Stimulated activated naive CD4-positive, alpha-beta T cell treated with Interleukin-2 at 50 U/mL for 16 hours (primary cell): ENCODE results near the gene OR51E1.

Experiments used
- DNase-seq: peaks from one replicate; lab custom pipeline; 2025; lab: John Stamatoyannopoulos, UW

The OR51E1 gene

DNA sequence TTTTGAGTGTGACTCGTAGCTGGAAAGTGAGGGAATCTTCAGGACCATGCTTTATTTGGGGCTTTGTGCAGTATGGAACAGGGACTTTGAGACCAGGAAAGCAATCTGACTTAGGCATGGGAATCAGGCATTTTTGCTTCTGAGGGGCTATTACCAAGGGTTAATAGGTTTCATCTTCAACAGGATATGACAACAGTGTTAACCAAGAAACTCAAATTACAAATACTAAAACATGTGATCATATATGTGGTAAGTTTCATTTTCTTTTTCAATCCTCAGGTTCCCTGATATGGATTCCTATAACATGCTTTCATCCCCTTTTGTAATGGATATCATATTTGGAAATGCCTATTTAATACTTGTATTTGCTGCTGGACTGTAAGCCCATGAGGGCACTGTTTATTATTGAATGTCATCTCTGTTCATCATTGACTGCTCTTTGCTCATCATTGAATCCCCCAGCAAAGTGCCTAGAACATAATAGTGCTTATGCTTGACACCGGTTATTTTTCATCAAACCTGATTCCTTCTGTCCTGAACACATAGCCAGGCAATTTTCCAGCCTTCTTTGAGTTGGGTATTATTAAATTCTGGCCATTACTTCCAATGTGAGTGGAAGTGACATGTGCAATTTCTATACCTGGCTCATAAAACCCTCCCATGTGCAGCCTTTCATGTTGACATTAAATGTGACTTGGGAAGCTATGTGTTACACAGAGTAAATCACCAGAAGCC lies 11.0 kb downstream of the OR51E1 start:
- DNase-seq = no peak

DNA sequence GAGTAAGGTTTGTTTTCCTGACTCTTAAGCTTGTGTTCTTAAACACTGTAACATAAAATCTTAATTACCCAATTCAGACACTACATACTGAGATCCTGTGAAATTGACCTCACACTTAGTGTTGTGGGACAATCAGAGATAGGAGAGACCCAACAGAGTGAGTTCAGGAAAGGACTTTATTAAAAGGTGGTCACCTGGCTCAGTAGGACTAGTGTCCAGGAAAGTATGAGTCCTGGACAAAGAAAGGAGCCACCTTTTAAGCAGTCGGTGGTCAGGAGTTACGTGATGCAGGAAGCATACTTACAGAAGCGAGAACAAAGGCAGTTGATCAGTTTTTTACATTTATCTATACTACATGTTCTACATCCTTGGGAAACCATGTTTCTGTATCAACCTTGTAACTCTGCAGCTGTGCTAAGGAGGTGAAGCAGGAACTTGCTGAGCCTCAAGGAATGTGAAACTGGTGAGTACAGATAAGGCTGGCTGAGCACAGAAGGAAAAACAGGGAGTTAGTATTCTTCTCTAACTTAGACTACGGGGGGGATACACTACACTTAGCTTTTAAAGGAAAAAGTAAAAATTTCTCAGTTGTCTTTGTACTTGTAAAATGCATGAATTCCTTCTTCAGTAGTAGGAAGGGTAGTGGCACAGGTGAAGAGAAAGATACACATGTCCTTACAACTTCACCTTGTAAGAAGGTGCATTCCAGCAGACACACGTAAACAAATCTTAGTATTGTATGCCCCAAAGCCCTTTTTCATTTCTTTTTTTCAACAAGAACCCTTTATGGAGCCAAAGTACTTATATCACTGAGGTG lies 15.1 kb downstream of the OR51E1 start:
- DNase-seq = no peak

DNA sequence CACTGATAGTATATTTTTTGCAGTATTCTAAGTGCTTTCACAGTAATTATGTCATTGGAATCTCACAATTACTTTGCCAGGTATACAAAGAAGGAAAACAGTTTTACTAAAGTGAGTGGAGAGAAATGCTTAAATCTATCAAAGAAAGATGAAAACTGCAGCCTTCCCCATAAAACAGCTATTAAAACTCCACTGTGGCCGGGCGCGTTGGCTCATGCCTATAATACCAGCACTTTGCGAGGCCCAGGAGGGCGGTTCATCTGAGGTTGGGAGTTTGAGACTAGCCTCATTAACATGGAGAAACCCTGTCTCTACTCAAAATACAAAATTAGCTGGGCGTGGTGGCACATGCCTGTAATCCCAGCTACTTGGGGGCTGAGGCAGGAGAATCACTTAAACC lies 19.1 kb downstream of the OR51E1 start:
- no peak for DNase-seq

DNA sequence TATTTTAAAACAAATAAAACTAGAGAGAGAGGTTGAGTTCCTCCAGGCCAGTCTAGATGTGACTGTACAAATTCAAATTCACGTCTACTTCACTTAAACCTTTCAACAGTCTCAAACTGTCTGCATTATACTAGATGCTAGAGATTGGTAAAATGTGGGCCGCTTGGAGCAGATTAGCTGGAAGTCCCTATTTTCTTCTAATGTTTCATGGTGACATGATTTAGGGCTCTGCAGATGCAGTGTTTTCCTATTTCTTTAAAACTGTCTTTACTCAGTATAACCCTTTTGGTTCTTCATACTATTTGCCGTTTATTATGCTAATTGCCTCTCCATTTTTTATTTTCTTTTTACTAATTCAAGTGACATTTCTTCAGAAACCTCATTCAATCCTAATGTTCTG lies 20.4 kb downstream of the OR51E1 start:
- no peak for DNase-seq

DNA sequence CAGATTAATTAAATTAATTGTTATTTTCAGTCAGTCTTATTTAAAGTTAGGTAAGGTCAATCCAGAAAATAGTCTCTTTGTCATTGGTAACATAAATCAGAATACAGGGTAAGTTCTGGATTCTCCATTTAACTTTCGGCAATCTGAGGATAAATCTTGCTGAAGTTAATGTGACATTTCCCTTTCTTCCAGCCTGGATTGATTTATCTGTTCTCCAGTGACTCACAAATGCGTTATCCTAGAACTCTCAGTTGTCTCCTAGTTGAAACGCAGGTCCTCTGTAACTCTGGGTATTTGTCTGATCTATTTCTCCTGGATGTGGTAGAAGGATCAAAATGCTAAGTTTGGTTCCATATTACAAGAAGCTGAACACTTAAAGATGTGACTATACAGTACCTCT lies 21.0 kb downstream of the OR51E1 start:
- DNase-seq = no peak

DNA sequence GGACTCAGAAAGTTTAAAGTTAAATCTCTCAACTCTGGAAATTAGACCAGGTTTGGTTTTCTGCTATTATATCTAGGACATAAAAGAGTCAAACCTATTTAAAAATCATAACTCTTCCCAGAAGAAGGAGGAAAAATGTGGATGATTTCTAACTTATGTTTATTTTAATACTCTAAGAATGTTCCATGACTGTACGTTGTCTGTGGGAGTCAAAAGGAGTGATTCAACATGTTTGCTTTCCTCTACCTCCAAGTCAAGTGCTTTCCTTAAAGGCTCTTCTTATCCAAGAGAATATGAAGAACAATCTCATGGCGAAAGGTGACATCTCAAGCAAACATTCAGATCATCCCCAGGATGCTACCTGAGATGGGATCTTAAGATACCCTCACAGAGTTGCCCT lies 21.6 kb downstream of the OR51E1 start:
- no peak for DNase-seq

DNA sequence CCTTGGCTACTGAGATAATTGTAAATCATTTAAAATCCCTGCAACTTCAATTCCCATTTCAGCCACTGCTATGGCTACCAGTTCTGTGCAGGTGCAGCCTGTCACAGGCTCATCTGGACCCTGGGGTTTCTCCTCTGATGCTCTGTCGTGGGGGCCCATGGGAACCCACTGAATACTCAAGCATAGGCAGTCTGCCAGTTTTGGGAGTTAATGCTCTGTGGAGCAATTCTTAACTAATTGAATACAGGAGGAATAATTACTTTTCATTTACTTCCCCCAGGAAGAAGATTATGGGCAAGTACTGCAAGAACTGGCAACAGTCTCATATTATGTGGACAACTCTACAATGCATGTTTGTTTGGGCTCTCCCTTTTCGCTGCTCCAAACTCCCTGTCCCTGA lies 28.0 kb downstream of the OR51E1 start:
- no peak for DNase-seq

DNA sequence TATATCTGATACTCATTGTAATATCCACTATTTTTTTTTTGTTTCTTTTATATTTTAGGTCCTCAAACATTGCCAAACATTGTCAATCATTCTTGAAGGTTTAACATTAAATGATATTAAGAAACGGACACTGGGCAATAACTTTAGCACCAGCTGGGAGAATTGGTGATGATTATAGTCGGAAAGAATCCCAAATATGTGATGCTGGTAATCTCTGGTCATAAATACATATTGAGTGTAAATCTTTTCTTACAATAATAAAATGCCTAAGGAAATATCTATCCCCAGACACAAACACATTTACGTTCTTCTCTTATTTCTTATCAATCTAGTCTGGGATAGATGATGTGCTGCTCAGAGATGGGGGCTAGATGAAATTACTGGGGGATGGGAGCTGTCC lies 28.7 kb downstream of the OR51E1 start:
- no peak for DNase-seq

DNA sequence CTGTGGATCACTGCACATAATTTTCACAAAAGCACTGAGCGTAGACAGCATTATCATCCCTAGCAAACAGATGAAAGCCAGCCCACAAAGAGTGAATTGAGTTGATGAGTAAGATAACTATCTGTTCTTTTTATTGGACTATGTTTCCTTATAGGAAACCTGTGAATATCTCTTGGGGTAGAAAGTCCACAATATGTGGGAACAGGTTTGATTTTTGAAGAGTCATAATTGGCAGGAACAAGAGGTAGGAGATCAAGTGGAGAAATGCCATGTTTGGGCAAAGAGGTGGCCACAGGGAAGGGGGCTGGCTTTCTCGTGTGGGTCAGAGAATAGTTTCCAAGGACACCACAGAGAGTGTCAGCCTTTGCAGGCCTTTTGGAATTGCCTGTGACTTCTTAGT lies 30.0 kb downstream of the OR51E1 start:
- DNase-seq = no peak

DNA sequence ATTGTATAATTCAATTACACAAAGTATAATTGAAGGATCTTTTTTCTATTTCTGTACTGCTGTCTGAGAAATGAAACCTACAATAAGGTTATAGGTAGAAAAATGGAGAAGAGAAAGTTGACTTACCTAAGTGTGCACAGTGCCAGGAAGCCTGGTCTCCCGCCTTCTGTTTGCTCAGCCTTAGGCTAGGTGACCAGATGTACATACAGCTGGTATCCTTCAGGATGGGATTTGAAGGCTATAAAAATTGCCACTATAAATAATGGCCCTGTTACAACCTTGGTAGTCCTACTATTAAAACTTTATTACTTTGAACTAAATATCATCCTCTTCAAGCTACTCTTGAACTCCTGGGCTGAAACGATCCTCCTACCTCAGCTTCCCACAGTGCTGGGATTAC lies 34.2 kb downstream of the OR51E1 start:
- DNase-seq = no peak

DNA sequence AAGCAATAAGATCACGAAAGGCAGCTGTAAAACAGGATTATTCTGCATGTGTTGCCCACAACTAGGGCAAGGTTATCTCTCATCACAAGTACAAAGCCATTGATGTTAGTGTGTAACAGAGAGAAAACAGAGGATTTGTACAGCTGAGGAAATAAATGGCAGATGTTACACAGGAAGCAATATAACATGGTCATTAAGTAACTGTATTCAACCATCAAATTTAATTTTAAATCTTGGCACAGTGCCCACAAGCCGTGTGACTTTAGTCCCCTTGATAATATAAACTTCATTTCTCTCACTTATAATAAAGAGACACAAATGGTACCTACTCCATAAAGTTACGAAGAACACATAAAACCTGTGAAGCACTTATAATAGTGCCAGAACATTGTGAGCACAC lies 36.6 kb downstream of the OR51E1 start:
- no peak for DNase-seq

DNA sequence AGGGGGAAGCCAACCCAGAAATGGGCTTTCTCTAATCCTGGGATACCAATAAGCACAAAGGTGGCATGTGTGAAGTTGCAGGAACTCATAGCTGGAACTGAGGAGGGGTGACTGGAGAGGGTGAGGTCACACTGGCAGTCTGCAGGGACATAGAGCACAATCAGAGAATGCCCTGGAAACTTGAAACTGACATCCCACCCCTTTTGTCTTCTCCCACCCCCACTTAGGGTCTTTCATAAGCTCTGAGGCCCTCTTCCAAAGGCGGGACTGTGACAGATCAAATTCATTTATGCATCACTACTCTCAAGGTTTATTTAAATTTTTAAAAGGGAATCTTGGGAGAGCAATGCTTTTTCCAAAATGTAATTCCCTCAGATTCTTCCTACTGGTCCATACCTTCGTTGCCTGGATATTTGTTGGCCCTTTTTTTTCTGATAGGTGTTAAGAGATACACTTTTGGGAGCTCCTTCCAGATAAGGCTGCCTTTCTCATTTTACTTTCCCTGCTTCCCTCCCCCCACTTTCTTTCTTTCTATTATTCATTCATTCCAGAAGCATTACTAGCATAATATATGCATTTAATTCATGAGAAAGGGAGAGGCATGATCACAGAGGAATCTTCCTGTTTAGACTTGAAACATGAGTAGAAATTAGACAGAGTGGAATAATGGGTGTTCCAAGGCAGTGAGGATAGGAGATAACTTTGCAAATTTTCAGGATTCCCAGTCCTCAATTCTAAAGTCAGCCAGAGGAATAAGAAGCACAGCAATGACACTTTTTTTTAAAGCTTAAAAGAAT lies 39.0 kb downstream of the OR51E1 start:
- DNase-seq = no peak

DNA sequence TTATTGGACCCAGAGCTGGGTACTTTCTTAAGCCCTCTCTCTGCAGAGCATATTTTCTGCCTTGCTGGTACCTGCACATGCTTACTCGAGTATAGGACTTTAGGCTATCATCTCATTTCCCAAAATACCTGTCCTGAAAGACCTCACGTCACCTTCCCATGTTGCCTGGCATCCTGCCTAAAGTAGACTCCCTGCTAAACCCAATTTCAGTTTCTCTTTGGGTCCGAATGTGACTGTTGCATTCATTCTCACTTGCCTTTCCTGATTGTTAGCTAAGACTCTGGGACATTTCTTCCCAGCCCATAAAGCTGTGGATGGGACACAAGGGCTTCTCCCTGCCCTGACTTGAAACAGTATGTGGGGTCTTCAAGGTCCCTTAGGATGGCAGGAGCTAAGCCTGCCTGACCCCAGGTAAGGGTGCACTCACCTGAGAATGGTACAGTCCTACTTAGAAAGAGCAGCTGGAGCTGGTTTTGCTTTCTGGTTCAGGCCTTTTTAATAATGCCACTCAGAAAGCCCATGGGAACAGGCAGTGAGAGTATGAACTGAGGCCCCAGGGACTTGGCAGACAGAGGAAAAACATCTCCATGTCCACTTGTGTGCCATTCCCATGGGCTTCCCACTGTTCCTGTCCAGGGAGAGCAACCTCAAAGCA lies 41.0 kb downstream of the OR51E1 start:
- DNase-seq = no peak

DNA sequence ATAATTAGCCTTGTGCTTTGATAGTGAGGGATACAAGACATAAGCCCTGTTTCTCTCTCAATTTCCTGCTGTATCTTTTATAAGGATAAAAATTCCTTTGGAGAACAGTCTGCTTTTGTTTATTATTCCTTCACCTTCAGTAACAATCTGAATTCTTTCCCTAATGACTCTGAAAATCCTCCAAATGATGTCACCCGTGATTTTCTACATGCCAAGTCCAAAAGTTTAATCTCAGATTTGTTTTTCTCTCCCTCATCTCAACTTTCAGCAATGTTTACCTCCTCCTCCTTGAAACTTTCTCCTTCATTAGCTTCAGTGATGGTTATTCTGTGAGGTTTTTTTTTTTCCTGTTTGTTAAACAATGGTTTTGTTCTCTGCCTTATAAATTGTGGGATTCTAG lies 51.7 kb downstream of the OR51E1 start:
- no peak for DNase-seq

DNA sequence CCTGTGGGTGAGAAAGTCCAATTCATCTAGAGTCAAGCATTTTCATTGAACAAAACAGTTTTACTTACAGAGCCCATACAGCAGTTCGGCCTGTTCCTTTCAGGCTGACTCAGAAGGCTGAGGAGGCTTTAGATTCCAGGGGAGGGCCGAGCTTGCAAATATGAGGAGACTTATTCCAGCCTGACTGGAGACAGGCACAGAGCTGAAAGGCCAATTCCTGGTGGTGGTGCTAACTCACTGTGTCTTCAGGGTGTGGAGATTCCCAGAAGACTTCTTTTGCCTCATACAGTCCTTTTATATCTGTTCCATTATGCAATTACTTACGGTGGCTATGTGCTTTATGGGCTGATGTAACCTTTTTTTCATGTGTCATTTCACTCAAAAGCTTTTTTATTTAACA lies 53.8 kb downstream of the OR51E1 start, which contains the start of gene OR51E2:
Gene OR51E2, minus strand, starts transcription at position 269 of the 400 bp plus-strand sequence. CDS start 15,142 bp downstream, outside the sequence.
- DNase-seq = no peak

DNA sequence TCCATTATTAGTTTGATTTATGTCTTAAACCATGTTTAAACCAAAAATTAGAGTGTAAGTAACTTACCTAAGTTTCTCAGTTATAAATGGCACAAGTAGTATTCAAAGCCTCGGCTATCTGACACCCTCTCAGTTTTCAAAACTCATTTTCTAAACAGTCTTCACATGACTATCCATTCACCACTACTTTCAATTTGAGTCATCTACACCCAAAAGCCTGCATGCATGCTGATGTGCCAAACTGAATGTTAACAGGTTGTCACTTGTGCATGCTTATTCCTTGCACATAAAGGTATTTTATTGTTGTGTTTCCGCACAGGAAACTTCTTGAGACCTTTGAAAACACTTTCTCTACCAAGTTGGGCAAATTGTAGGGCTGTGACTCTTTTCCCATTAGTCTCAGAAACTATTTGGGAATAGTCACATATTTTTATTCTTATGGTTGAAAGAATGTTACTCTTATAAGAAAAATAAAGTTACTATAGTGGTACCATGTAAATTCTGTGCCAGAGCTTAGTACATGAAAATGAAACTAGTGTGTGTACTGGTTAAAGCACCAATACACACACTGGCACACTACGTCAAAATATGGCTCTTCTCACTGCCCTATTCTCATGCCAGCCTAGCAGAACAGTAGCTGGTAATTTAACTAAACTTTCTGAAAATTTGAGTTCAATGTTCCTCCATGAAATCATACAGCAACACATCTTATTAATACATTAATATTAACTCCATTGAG lies 56.1 kb downstream of the OR51E1 start:
- no peak for DNase-seq

DNA sequence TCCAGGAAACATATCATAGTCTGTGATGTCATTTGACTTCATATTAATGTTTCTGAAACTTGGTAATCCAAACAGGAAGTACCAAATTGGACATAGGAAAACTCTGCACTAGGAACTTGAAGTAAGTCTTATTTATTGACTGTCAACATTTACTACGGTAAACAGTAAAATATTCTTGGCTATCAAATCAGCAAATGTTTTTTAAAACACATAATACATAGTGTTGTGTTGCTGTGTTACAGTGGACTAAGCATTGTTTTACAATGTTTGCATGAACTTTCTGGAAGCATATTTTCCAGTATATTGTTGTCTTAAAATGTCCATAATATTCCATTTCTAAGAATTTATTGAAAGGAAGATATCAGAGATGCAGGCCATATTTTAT lies 56.6 kb downstream of the OR51E1 start:
- DNase-seq = no peak

DNA sequence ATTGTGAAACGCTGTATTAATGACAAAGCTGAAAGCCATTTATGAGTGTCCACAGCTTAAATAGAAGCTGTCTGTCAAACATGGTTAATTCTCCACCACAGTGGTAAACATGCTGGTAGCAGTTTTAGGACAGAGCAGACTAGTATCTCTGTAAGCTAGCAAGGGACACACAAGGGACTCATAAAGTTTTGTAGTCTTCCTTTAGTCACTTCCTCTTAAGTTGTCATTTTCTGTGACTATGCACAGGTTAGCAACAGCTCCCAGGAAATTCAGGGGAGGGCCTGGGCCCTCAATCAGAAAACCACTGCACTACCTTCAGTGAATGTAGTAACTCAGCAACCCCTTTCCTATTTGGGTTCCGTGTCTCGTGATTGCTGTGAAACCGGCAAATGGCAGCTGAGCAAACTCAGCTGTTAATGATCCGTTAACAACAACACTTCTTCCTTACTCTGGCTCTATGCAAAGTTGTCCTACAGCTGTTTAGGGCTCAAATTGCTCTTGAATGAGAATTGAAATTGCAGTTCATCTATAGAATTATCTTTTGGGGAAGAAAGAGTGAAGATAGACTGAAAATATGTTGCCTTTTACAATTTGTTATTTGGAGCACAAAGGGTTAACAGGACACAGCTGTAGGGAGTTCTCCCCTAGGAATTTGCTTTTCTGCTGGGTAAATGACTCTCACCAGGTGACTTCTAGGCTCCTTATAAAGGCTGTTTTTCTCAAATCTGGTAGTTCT lies 60.4 kb downstream of the OR51E1 start, which contains the start of gene MMP26:
Gene MMP26, plus strand, starts transcription at position 731 of the 736 bp plus-strand sequence.
- DNase-seq = no peak

DNA sequence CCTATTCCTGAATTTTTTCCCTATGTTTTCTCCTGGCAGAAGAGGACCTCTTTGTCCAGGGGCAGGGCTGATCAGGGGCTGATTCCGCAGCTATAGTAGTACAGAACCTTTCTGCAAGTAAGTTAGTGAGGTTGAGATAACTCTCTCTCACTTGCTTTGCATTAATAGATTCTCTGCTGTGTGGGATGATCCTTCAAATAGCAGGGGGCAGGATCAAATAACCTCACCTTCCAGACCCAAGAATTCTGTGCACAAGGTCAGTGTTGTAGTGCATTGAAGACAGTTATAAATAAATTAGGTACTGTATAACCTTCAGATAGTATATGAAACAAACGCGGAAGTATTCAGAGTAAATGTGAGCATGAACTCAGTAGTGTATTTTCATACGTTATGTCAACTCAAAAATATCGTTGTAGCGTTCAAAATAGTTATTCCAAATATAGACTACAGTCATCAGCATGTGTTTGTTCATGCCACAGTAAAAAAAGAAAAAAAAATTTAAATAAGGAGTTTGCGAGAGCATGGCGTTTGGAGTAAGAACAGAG lies 61.1 kb downstream of the OR51E1 start:
- DNase-seq = no peak
